DMS 273 (cell line): Measurements from ENCODE around the gene NR2F1-AS1.
A peak's percentile ranks its signal among the peaks of the same experiment; 100 is the strongest.

Source experiments
- DNase-seq: peaks from one replicate; lab custom pipeline; 2025; ENCODE audit not compliant: unreplicated experiment; lab: John Stamatoyannopoulos, UW

The NR2F1-AS1 gene

GRCh38 chr5:93438124-93438523 is 142.9 kb downstream of the NR2F1-AS1 start:
- DNase-seq, result no peak

- no peak for DNase-seq
These were observed 144.9 kb downstream of the NR2F1-AS1 start for GRCh38 chr5:93436083-93436482.

- DNase-seq, result no peak
These were observed 147.6 kb downstream of the NR2F1-AS1 start for GRCh38 chr5:93433422-93433821.

GRCh38 chr5:93431250-93431649 is 149.8 kb downstream of the NR2F1-AS1 start:
- DNase-seq, result peak; percentile 12

- no peak for DNase-seq
These were observed 150.3 kb downstream of the NR2F1-AS1 start for GRCh38 chr5:93430673-93431199.

GRCh38 chr5:93430118-93430517 is 150.9 kb downstream of the NR2F1-AS1 start:
- no peak for DNase-seq

- DNase-seq, result no peak
These were observed 152.2 kb downstream of the NR2F1-AS1 start for GRCh38 chr5:93428868-93429267.

- DNase-seq, result no peak
These were observed 153.7 kb downstream of the NR2F1-AS1 start for GRCh38 chr5:93427316-93427715.

GRCh38 chr5:93425096-93425495 is 155.9 kb downstream of the NR2F1-AS1 start:
- no peak for DNase-seq

- peak; percentile 79 for DNase-seq
These were observed 157.7 kb downstream of the NR2F1-AS1 start for GRCh38 chr5:93423300-93423699.

- DNase-seq, result peak; percentile 95
These were observed 158.3 kb downstream of the NR2F1-AS1 start for GRCh38 chr5:93422652-93423280.

GRCh38 chr5:93421987-93422401 is 159.0 kb downstream of the NR2F1-AS1 start:
- peak; percentile 86 for DNase-seq

GRCh38 chr5:93421468-93421867 is 159.6 kb downstream of the NR2F1-AS1 start:
- DNase-seq, result peak; percentile 60

- DNase-seq, result no peak
These were observed 163.5 kb downstream of the NR2F1-AS1 start for GRCh38 chr5:93417490-93417889.

- DNase-seq, result no peak
These were observed 165.2 kb downstream of the NR2F1-AS1 start for GRCh38 chr5:93415819-93416218.

GRCh38 chr5:93411716-93412115 is 169.3 kb downstream of the NR2F1-AS1 start:
- no peak for DNase-seq

- DNase-seq, result no peak
These were observed 171.3 kb downstream of the NR2F1-AS1 start for GRCh38 chr5:93409691-93410090.

- DNase-seq, result no peak
These were observed 173.6 kb downstream of the NR2F1-AS1 start for GRCh38 chr5:93407454-93407853.

- no peak for DNase-seq
These were observed 174.0 kb downstream of the NR2F1-AS1 start for GRCh38 chr5:93406971-93407401.

GRCh38 chr5:93404246-93404645 is 176.8 kb downstream of the NR2F1-AS1 start:
- DNase-seq, result no peak

GRCh38 chr5:93403141-93403928 is 177.7 kb downstream of the NR2F1-AS1 start:
- DNase-seq, result no peak

- DNase-seq, result no peak
These were observed 178.6 kb downstream of the NR2F1-AS1 start for GRCh38 chr5:93402451-93402850.
